ENCODE data around the gene OR10A3.

OR10A3 gene

GRCh38 chr11:7894251-7894650, 47.3 kb downstream of the OR10A3 start:
- in situ Hi-C loops (cut with HindIII; ENCODE audit: low sequenced_read_pairs), result loop anchor here (5.0 kb wide), 1 partner anchor 57 kb away; no protein-coding TSS in a partner anchor

GRCh38 chr11:7893796-7894195, 47.7 kb downstream of the OR10A3 start:
- in situ Hi-C loops (cut with HindIII; ENCODE audit: low sequenced_read_pairs), result loop anchor here (5.0 kb wide), 1 partner anchor 56 kb away; no protein-coding TSS in a partner anchor

- in situ Hi-C loops (cut with HindIII; ENCODE audit: low sequenced_read_pairs), result loop anchor here (5.0 kb wide), 1 partner anchor 56 kb away; no protein-coding TSS in a partner anchor
Measured at GRCh38 chr11:7892840-7893254, 48.7 kb downstream of the OR10A3 start.

- in situ Hi-C loops (cut with HindIII; ENCODE audit: low sequenced_read_pairs), result loop anchor here (5.0 kb wide), 1 partner anchor 55 kb away; no protein-coding TSS in a partner anchor
Measured at GRCh38 chr11:7892059-7892699, 49.3 kb downstream of the OR10A3 start.

GRCh38 chr11:7890417-7891172, 50.9 kb downstream of the OR10A3 start:
- in situ Hi-C loops (cut with HindIII; ENCODE audit: low sequenced_read_pairs), result loop anchor here (5.0 kb wide), 1 partner anchor 53 kb away; no protein-coding TSS in a partner anchor

GRCh38 chr11:7889985-7890384, 51.5 kb downstream of the OR10A3 start:
- in situ Hi-C loops (cut with HindIII; ENCODE audit: low sequenced_read_pairs), result loop anchor here (5.0 kb wide), 1 partner anchor 53 kb away; no protein-coding TSS in a partner anchor
